ENCODE data around the gene LDB2.

The LDB2 gene

DNA sequence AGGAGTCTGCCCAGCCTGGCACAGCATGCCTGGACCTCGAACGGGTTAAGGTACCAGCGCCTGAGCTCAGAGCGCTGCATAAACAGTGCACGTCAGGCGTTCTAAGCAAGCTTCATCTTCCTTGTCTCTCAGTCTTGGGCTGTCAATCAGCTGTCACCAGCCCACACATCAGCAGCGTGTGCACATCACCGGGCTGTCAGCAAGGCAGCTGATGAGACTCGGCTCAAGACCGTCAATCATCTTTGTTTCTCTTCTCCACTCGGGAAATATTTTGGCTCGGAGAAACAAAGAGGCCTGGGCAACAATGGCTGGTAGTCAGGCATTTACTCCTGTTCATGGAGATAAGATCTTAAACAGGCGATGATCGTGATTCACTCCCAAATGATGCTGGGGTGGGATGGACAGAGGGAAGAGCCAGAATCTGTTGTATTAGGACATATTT is 141.3 kb downstream of the LDB2 start:
- ChIA-PET POLR2A (no interaction called here), CTCF (no interaction called here)
- no peak for DNase-seq (ENCODE audit: extremely low spot score)
- TF ChIP-seq ELF4 (IDR thresholded peaks at IDR 0.05): no peak
- TF ChIP-seq, protein P1, sequence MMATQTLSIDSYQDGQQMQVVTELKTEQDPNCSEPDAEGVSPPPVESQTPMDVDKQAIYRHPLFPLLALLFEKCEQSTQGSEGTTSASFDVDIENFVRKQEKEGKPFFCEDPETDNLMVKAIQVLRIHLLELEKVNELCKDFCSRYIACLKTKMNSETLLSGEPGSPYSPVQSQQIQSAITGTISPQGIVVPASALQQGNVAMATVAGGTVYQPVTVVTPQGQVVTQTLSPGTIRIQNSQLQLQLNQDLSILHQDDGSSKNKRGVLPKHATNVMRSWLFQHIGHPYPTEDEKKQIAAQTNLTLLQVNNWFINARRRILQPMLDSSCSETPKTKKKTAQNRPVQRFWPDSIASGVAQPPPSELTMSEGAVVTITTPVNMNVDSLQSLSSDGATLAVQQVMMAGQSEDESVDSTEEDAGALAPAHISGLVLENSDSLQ (IDR thresholded peaks at IDR 0.05): peak; percentile 41; the same call in 1 of the 2 replicates

DNA sequence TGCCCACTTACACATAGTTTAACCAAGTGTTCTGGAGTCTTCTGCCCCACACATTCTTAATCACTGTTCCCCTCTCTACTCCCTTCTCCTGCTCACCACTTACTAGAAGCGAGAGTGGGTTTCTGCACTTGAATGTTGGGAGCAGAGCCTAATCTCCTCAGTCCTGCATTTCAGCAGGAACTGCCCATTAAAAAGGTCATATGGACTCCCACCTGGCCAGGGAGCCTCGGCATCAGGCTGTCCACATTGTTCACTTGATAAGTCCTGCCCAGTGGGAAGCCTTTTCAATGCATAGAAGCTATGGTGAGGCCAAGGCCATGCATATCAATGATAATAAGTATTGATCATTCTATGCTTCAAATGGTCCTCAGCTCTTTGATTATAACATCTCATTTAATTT is 144.3 kb downstream of the LDB2 start:
- DNase-seq (ENCODE audit: extremely low spot score): no peak
- TF ChIP-seq SP1 (IDR thresholded peaks at IDR 0.05): no peak
- no peak for TF ChIP-seq ARNT (IDR thresholded peaks at IDR 0.05)
- TF ChIP-seq ZNF384 (IDR thresholded peaks at IDR 0.05): no peak
- TF ChIP-seq LEF1 (IDR thresholded peaks at IDR 0.05; ENCODE audit: borderline replicate concordance): no peak
- no peak for TF ChIP-seq CTBP1 (IDR thresholded peaks at IDR 0.05; ENCODE audit: borderline replicate concordance)
- ChIA-PET CTCF (interaction anchor here (0.7 kb wide), 2 partner anchors 8 to 102 kb away, joined by 4 to 7 read pairs; no protein-coding TSS in a partner anchor), POLR2A (no interaction called here)

DNA sequence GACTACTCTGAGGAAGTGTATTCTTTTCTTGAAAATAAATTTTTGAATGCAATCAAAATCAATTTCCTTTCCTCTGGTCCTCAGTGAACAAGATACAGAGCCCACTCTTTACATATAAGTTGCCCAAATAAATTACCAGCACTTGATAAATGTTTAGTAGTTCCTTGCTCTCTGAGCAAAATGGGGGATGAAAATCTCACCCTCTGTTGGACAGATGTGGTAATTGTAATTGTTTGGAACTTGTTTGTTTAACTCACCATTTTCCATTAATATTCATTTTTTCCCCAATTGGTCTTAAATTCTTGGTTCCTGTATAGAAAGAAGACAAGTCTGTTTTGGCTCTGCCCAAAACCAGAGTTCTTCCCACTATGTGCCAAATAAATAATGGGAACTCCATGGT is 146.3 kb downstream of the LDB2 start:
- CTCF ChIA-PET: no interaction called here
- DNase-seq (ENCODE audit: extremely low spot score): no peak
- POLR2A ChIA-PET: no interaction called here
- no peak for TF ChIP-seq FOXM1 (IDR thresholded peaks at IDR 0.05; ENCODE audit: borderline replicate concordance)
- no peak for TF ChIP-seq SP1 (IDR thresholded peaks at IDR 0.05)
- TF ChIP-seq BHLHE40 (IDR thresholded peaks at IDR 0.05; ENCODE audit: borderline replicate concordance): no peak
- TF ChIP-seq L3MBTL2 (conservative IDR thresholded peaks at IDR 0.05): no peak
- TF ChIP-seq HDGF (IDR thresholded peaks at IDR 0.05; ENCODE audit: borderline replicate concordance): no peak
- no peak for TF ChIP-seq FOXK2 (IDR thresholded peaks at IDR 0.05)
- no peak for TF ChIP-seq FOXA1 (IDR thresholded peaks at IDR 0.05)
- TF ChIP-seq NFRKB (IDR thresholded peaks at IDR 0.05): no peak
- TF ChIP-seq ARNT (IDR thresholded peaks at IDR 0.05): no peak
- TF ChIP-seq LEF1 (IDR thresholded peaks at IDR 0.05; ENCODE audit: borderline replicate concordance): no peak

DNA sequence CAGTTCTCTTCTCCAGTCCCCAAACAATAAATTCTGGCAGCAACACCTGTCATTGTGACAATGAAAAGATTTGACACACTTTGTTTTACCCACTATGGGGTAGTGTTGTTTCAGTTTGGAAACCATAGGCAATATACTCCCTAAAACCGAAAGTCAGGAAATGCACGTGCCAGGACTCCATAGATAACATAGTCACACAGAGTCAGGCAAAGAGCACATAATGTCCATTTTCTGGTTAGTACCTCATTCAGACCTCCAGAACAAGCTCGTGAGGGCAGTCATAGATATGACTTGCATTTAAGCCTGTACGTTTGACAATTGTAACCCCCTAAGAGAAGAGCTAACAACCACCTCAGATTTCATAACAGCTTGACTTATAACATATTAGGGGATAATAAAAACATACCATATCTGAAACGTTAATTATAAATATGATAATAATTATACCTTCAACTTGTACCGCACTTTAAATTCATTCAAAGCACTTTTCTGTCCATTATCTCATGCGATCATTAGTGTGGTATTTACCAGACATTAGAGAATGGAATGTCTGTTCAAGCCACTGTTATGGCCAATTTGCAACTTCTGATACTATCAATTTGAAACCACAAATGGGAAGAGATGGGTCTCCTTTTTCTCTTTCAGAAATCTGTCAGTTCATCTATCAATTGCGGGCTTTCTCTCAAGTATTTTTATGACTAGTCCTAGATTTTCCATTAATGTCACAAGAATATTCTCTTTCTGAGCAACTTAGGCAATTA is 147.4 kb downstream of the LDB2 start:
- no peak for TF ChIP-seq L3MBTL2 (conservative IDR thresholded peaks at IDR 0.05)
- TF ChIP-seq ARNT (IDR thresholded peaks at IDR 0.05): no peak
- TF ChIP-seq ELF4 (IDR thresholded peaks at IDR 0.05): no peak
- ChIA-PET CTCF (no interaction called here), POLR2A (no interaction called here)
- DNase-seq (ENCODE audit: extremely low spot score): no peak

DNA sequence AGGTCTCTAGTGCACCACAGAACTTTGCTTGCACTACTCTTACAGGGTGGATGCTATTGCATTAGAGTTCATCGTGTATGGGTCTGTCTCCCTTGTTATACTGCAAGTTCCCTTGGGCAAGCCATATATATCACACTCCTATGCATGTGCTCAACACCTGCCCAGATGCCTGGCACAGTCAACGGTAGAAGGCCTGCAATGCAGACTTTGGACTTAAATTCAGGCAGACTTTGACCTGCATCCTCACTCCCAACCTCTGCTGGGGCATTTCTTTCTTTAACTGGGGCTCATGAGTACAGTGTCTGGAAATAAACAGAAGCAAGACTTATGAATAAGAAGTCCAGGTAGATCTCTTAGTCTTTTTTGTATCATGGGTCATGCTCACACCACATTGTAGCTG is 148.2 kb downstream of the LDB2 start:
- CTCF ChIA-PET: no interaction called here
- TF ChIP-seq ELF4 (IDR thresholded peaks at IDR 0.05) (no peak), BHLHE40 (IDR thresholded peaks at IDR 0.05; ENCODE audit: borderline replicate concordance) (no peak), SP1 (IDR thresholded peaks at IDR 0.05) (no peak), NFRKB (IDR thresholded peaks at IDR 0.05) (no peak), FOXM1 (IDR thresholded peaks at IDR 0.05; ENCODE audit: borderline replicate concordance) (no peak), TARDBP (IDR thresholded peaks at IDR 0.05) (no peak), L3MBTL2 (conservative IDR thresholded peaks at IDR 0.05) (no peak), LEF1 (IDR thresholded peaks at IDR 0.05; ENCODE audit: borderline replicate concordance) (no peak)
- DNase-seq (ENCODE audit: extremely low spot score): no peak
- POLR2A ChIA-PET: no interaction called here

DNA sequence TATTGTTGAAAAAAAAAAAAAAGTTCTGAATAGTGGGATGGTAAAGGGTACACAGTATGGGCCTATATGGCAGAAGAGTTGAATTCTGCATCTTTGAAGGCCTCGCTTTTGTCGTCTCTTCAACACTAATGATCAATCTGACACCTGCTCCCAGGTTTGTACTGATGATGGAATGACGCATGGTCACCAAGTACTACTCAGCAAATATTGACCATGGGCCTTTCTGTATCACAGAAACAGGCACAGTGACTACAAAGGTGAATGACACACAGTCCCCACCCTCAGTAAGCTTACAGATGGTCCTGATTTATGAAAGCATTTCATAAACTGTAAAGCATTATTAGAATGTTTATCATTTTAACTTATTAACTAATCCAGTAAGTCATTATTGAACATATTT is 152.6 kb downstream of the LDB2 start:
- CTCF ChIA-PET: no interaction called here
- POLR2A ChIA-PET: no interaction called here
- TF ChIP-seq L3MBTL2 (conservative IDR thresholded peaks at IDR 0.05) (no peak), FOXK2 (IDR thresholded peaks at IDR 0.05) (no peak), FOXM1 (IDR thresholded peaks at IDR 0.05; ENCODE audit: borderline replicate concordance) (no peak), BHLHE40 (IDR thresholded peaks at IDR 0.05; ENCODE audit: borderline replicate concordance) (no peak), FOXA1 (IDR thresholded peaks at IDR 0.05) (no peak), TARDBP (IDR thresholded peaks at IDR 0.05) (no peak), ARNT (IDR thresholded peaks at IDR 0.05) (no peak)
- TF ChIP-seq, protein P1 (IDR thresholded peaks at IDR 0.05): no peak
- no peak for DNase-seq (ENCODE audit: extremely low spot score)

DNA sequence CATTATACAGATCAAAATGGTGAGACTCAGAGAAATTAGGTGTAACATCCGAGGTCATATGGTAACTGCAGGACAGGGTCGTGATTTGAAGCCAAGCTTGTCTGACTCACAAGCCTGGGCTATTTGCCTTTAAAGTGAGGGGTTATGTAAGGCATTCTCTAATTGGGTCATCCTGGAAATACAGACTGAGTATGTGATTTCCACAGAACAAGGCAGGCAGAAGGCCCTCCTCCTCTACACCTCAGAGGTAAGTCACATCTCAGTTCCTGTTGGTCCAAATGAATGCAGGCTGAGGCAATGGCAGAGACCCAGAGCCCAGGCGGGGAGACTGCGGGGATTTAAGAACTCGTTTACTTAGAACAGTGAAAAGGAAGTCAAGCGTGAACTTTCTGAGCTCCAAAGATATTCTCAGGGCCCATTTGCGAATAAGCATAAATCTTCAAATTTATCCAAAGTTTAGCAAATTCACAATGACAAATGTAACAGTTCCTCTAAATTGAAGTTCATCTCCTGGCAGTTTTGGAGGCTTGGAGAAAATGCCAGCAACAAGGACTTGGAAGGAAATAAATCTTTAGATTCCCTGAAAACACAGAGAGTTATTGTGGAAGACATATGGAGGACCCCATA is 153.3 kb downstream of the LDB2 start:
- no peak for DNase-seq (ENCODE audit: extremely low spot score)
- TF ChIP-seq L3MBTL2 (conservative IDR thresholded peaks at IDR 0.05): no peak
- no peak for TF ChIP-seq CTBP1 (IDR thresholded peaks at IDR 0.05; ENCODE audit: borderline replicate concordance)
- TF ChIP-seq SP1 (IDR thresholded peaks at IDR 0.05): no peak
- TF ChIP-seq NFRKB (IDR thresholded peaks at IDR 0.05): no peak
- POLR2A ChIA-PET: no interaction called here
- CTCF ChIA-PET: no interaction called here

DNA sequence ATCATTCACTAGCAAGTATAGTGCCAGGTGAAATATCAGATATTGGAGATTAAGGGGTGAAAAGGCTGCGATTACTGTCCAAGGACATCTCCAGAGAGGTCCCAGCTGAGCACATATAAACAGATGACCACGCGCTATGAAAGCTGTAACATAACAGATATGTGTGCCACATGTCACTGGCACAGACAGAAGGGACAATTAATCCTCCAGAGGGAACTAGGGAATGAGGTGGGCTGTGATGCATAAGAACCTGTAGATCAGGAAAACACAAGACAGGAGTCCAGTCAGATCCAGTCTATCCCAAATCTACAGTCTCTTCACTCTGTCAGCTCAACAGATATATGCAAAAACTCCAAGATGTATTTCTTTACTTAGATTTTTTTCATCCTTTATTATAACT is 157.2 kb downstream of the LDB2 start:
- CTCF ChIA-PET: no interaction called here
- TF ChIP-seq BHLHE40 (IDR thresholded peaks at IDR 0.05; ENCODE audit: borderline replicate concordance): no peak
- TF ChIP-seq FOXM1 (IDR thresholded peaks at IDR 0.05; ENCODE audit: borderline replicate concordance): no peak
- no peak for TF ChIP-seq ARNT (IDR thresholded peaks at IDR 0.05)
- no peak for TF ChIP-seq SUZ12 (IDR thresholded peaks at IDR 0.05)
- TF ChIP-seq HDGF (IDR thresholded peaks at IDR 0.05; ENCODE audit: borderline replicate concordance): no peak
- TF ChIP-seq FOXA1 (IDR thresholded peaks at IDR 0.05): no peak
- TF ChIP-seq L3MBTL2 (conservative IDR thresholded peaks at IDR 0.05): no peak
- no peak for TF ChIP-seq FOXK2 (IDR thresholded peaks at IDR 0.05)
- TF ChIP-seq TARDBP (IDR thresholded peaks at IDR 0.05): no peak
- TF ChIP-seq SP1 (IDR thresholded peaks at IDR 0.05): no peak
- TF ChIP-seq NFRKB (IDR thresholded peaks at IDR 0.05): no peak
- TF ChIP-seq CTBP1 (IDR thresholded peaks at IDR 0.05; ENCODE audit: borderline replicate concordance): no peak
- TF ChIP-seq ZNF384 (IDR thresholded peaks at IDR 0.05): no peak
- TF ChIP-seq, protein P1 (IDR thresholded peaks at IDR 0.05): no peak
- TF ChIP-seq ELF4 (IDR thresholded peaks at IDR 0.05): no peak
- TF ChIP-seq LEF1 (IDR thresholded peaks at IDR 0.05; ENCODE audit: borderline replicate concordance): no peak
- POLR2A ChIA-PET: no interaction called here

More for the DNA sequence above, 157.2 kb downstream of the LDB2 start:
- no peak for DNase-seq (ENCODE audit: extremely low spot score)
